Right lobe of liver (tissue), 6 donors: Measurements from ENCODE around the gene NKX2-8. TPM values are rescaled to one million over a fixed set of nuclear protein-coding genes. Genes with fewer than 3 reads are reported as not detected.
A peak's percentile ranks its signal among the peaks of the same experiment; 100 is the strongest.

ENCODE experiments used
- ATAC-seq, 4 donors: fragments of 200-7000 bp; cut with Tn5 transposase; one replicate each; pipeline ENCODE4 v1.9.1; 2020; ENCODE audit warnings: mild to moderate bottlenecking in 4 of 4, moderate library complexity in 4 of 4
- DNase-seq, 3 donors: peaks; one replicate each; pipeline ENCODE4 v3.0.0-alpha.2; 2020
- H3K27ac ChIP-seq, 3 donors: fragments of 200-600 bp; one replicate each; pipeline ENCODE4 v1.8.0; 2022
- H3K27me3 ChIP-seq, 2 donors: fragments of 200-600 bp; one replicate each; pipeline ENCODE4 v1.8.0; 2022
- H3K36me3 ChIP-seq, 4 donors: fragments of 200-600 bp; sonication (generic) in 1 of 4; one replicate each; pipeline versions ENCODE4 v1.5.1 to v1.8.0; 2017 to 2022; ENCODE audit warnings: control low read depth in 1 of 4
- H3K4me1 ChIP-seq, 4 donors: fragments of 200-600 bp; sonication (generic) in 1 of 4; one replicate each; pipeline versions ENCODE4 v1.5.1 to v1.8.0; 2017 to 2022; ENCODE audit warnings: control low read depth in 1 of 4
- H3K4me3 ChIP-seq, 3 donors: fragments of 200-600 bp; one replicate each; pipeline ENCODE4 v1.8.0; 2022
- H3K9me3 ChIP-seq, 4 donors: fragments of 200-600 bp; sonication (generic) in 1 of 4; one replicate each; pipeline versions ENCODE4 v1.5.1 to v1.8.0; 2017 to 2022; ENCODE audit warnings: control low read depth in 1 of 4
- POLR2A ChIP-seq: fragments of 450-650 bp; IDR thresholded peaks from one replicate; pipeline ENCODE4 v1.6.1; 2017; ENCODE audit warnings: antibody characterized with exemption, mild to moderate bottlenecking
- WGBS: methylation state at CpG from one replicate; pipeline ENCODE4 v1.1.6; 2018; ENCODE audit warnings: low coverage, low lambda C conversion rate; ENCODE audit not compliant: insufficient coverage; ENCODE audit errors: missing lambda C conversion rate; 5-methylcytosine and 5-hydroxymethylcytosine counted together
- intact Hi-C, 2 donors: fragments of 100-400 bp; cut with DNase I; formaldehyde crosslinking; loops; one replicate each; pipeline versions ENCODE4 v1.11.2 to v1.14.1; 2022
- total RNA-seq, 6 experiments: library from RNA; depleted of rRNA in 2 of 6; stranded (reverse); fragments of >200 nt in 2 of 6; fragmentation: NEBNext Ultra II Directional in 3 of 6; extraction: Animal tissue kit (Norgen Biotek cat#: 25700) in 3 of 6; gene quantifications; one replicate each; pipeline versions ENCODE4 v1.1.0 to v1.2.4, GENCODE V29; 2016 to 2023
- TF ChIP-seq, protein P1 (sequence below), 4 donors: fragments of 200-600 bp in 3 of 4; fragments of 450-650 bp in 1 of 4; IDR thresholded peaks; one replicate each; pipeline versions ENCODE4 v1.5.1 to v1.8.0; 2016 to 2022; ENCODE audit warnings: antibody characterized with exemption in 4 of 4, mild to moderate bottlenecking in 2 of 4
- donor health status: DM: no; HTN: yes; CAD: no.
- donor health status: DM: no; HTN: no; CAD: no.
- donor health status: DM: no; HTN: no; CAD: no.
- donor health status: DM: no; HTN: yes; CAD: no.
- donor health status: DM: no; HTN: yes; CAD: no.

The NKX2-8 gene
- total RNA-seq, 6 experiments from 2014 or later: not detected

DNA sequence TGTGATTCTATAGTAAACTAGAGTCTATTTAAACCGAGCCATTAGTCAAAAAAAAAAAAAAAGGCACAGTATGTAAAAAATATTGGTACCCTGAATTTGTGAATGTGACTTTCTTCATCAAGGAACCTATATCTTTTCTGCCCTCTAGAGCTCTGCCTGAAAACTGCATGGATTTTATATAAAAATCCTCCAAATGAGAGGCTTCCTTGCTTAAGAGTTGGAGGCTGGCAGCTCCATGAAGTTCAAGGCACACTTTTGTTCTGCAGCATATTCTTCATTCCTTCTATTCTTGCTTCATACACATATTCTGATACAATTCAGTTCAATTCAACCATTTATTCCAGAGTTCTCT is 23.1 kb upstream of the NKX2-8 start:
- Histone ChIP-seq H3K9me3 (no peaks in the 10 kb centered on the region), H3K4me3 (no peak overlapping the region), H3K4me1 (no peaks in the 10 kb centered on the region), H3K27me3 (no peaks in the 10 kb centered on the region), H3K36me3 (no peaks in the 10 kb centered on the region), H3K27ac (no peak overlapping the region)
- intact Hi-C loops: loop anchor here in 1 of 2 donors (10.0 kb wide), 1 partner anchor 51 kb away; no protein-coding TSS in a partner anchor
- TF ChIP-seq, protein P1, sequence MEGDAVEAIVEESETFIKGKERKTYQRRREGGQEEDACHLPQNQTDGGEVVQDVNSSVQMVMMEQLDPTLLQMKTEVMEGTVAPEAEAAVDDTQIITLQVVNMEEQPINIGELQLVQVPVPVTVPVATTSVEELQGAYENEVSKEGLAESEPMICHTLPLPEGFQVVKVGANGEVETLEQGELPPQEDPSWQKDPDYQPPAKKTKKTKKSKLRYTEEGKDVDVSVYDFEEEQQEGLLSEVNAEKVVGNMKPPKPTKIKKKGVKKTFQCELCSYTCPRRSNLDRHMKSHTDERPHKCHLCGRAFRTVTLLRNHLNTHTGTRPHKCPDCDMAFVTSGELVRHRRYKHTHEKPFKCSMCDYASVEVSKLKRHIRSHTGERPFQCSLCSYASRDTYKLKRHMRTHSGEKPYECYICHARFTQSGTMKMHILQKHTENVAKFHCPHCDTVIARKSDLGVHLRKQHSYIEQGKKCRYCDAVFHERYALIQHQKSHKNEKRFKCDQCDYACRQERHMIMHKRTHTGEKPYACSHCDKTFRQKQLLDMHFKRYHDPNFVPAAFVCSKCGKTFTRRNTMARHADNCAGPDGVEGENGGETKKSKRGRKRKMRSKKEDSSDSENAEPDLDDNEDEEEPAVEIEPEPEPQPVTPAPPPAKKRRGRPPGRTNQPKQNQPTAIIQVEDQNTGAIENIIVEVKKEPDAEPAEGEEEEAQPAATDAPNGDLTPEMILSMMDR (IDR thresholded peaks at IDR 0.05): no peak
- no peak for TF ChIP-seq POLR2A
- peak in 2 of 4 donors; percentile 29 to 36 for ATAC-seq
- WGBS: 31% methylated on average over 1 of the region's 1 CpG
- DNase-seq: no peak

DNA sequence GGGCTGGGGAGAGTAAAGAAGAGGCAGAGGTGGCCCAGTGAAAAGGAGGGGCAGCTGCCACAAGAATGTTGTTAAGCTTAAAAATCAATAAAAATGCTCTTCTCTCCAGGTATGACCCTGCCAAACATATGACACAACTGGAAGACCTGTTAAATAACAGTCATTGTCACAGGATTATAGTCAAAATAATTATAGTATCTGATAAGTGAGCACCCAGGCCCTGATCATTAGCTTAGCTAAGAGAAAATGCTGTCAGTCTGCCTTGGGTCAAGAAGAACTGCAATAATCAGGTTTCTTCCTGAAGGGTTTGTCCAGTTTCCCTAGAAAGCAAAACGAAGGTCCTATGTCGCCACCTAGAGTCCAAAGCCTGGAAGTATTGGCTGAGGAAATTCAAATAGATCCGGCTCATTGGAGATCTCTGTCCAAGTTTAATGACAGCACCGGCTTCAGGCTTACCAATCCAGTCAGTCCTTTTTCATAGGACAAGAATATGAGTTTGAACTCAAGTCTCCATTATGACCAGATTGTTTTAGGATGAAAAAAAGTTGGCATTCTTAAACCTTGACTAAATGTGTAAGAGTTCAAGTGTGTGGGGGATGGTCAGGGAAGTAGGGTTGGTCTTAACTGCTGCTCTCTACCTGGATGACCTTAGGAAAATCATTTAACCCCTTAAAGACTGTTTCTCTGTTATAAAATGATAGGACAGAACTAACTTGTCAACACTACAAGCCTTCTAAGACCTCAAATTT is 22.5 kb upstream of the NKX2-8 start:
- H3K27ac ChIP-seq: no peak overlapping the region
- no peaks in the 10 kb centered on the region for H3K36me3 ChIP-seq
- WGBS: 0% methylated on average over 4 of the region's 4 CpGs
- intact Hi-C loops: loop anchor here in 1 of 2 donors (10.0 kb wide), 1 partner anchor 50 kb away; no protein-coding TSS in a partner anchor
- H3K4me3 ChIP-seq: no peak overlapping the region
- no peaks in the 10 kb centered on the region for H3K27me3 ChIP-seq
- ATAC-seq (peak; percentile 88 to 97 (median 94)), DNase-seq (no peak)
- no peaks in the 10 kb centered on the region for H3K4me1 ChIP-seq
- no peaks in the 10 kb centered on the region for H3K9me3 ChIP-seq
- no peak for TF ChIP-seq POLR2A
- TF ChIP-seq, protein P1 (IDR thresholded peaks at IDR 0.05): peak; percentile 71 to 84 (median 78)

DNA sequence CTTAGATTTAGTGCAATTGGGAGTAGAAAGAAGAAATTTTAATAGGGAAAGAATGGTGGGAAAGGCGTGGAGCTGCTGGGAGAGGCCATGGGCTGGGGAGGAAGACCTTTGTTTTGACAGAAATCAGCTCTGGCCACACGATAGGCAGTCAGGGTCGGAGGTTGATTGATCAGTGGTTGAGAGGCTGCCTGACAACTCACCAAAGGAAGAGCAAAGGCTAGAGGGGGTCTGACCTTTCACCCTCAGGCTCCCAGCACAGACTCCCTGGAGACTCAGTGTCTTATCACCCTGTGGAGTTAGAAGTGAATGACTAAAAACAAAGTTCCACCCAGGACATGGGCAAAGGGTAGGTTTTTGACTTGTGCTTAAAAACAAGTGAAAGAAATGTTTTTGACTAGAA is 18.0 kb upstream of the NKX2-8 start:
- no peaks in the 10 kb centered on the region for H3K9me3 ChIP-seq
- TF ChIP-seq POLR2A: no peak
- TF ChIP-seq, protein P1 (IDR thresholded peaks at IDR 0.05): no peak
- DNase-seq (no peak), ATAC-seq (no peak)
- no peaks in the 10 kb centered on the region for H3K4me1 ChIP-seq
- no peak overlapping the region for H3K27ac ChIP-seq
- H3K36me3 ChIP-seq: no peaks in the 10 kb centered on the region
- H3K27me3 ChIP-seq: no peaks in the 10 kb centered on the region
- WGBS: 14% methylated on average over 3 of the region's 3 CpGs
- no peak overlapping the region for H3K4me3 ChIP-seq
- intact Hi-C loops: loop anchor here in 1 of 2 donors (10.0 kb wide), 1 partner anchor 46 kb away; no protein-coding TSS in a partner anchor

DNA sequence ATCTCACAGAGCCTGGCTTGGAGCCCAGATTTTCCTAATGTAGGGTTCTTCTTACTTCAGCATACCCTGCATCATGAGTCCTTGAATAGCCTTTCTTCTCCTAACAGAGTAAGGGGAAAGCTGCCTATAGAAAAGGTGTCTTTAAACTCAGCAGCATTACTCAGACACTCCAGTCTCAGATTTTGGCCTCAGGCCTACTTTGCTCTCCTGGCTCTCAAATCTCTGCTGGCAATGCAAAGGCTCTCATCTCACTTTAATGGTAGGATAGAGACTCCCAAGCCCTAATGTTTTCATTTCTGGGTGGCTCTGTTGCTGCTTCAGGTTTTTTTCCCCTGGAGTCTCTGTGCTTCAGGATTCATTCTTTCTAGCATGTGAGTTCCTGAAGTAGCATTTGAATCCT is 9.1 kb upstream of the NKX2-8 start:
- Histone ChIP-seq H3K27me3 (no peaks in the 10 kb centered on the region), H3K36me3 (no peaks in the 10 kb centered on the region), H3K4me3 (no peak overlapping the region), H3K4me1 (no peaks in the 10 kb centered on the region), H3K27ac (no peak overlapping the region), H3K9me3 (no peaks in the 10 kb centered on the region)
- TF ChIP-seq POLR2A: no peak
- TF ChIP-seq, protein P1 (IDR thresholded peaks at IDR 0.05): no peak
- intact Hi-C loops: no loop called here
- DNase-seq (no peak), ATAC-seq (no peak)
